HG03060 (cell line): Measurements from ENCODE around the gene SIGLEC14.
"Not testable (repeated sequence)": the region's sequence is repeated elsewhere in the genome, so short reads cannot be mapped to it uniquely, and the experiment has no call there.

Source experiments
- ATAC-seq: cut with Tn5 transposase; IDR thresholded peaks from one replicate; pipeline ENCODE4 v1.9.1; 2021; ENCODE audit warnings: low read depth, moderate number of reproducible peaks; ENCODE audit not compliant: unreplicated experiment

SIGLEC14 gene

GRCh38 chr19:51646730-51647129 lies at the start of gene SIGLEC14:
SIGLEC14 (minus strand) TSS chr19:51646825; CDS start chr19:51646759, 66 bp downstream.
- ATAC-seq: not testable (repeated sequence)

- ATAC-seq: no peak
Observed at GRCh38 chr19:51695702-51696315, 49.2 kb upstream of the SIGLEC14 start.

- no peak for ATAC-seq
Observed at GRCh38 chr19:51695088-51695487, 48.5 kb upstream of the SIGLEC14 start.

- no peak for ATAC-seq
Observed at GRCh38 chr19:51694318-51695085, 47.9 kb upstream of the SIGLEC14 start.

GRCh38 chr19:51693819-51694218 lies 47.2 kb upstream of the SIGLEC14 start:
- ATAC-seq: no peak

- no peak for ATAC-seq
Observed at GRCh38 chr19:51693260-51693659, 46.6 kb upstream of the SIGLEC14 start, which contains the start of gene SPACA6. SPACA6 (plus strand) TSS chr19:51693330; CDS start chr19:51693527, 197 bp downstream.

- ATAC-seq: no peak
Observed at GRCh38 chr19:51692468-51692867, 45.8 kb upstream of the SIGLEC14 start.

- no peak for ATAC-seq
Observed at GRCh38 chr19:51691584-51692428, 45.2 kb upstream of the SIGLEC14 start.

GRCh38 chr19:51691074-51691583 lies 44.5 kb upstream of the SIGLEC14 start:
- no peak for ATAC-seq

GRCh38 chr19:51690454-51691073 lies 43.9 kb upstream of the SIGLEC14 start:
- ATAC-seq: no peak

GRCh38 chr19:51689751-51690453 lies 43.3 kb upstream of the SIGLEC14 start:
- ATAC-seq: no peak

- ATAC-seq: no peak
Observed at GRCh38 chr19:51688671-51689571, 42.3 kb upstream of the SIGLEC14 start.

GRCh38 chr19:51687791-51688670 lies 41.4 kb upstream of the SIGLEC14 start:
- ATAC-seq: no peak

GRCh38 chr19:51686171-51686570 lies 39.5 kb upstream of the SIGLEC14 start:
- no peak for ATAC-seq

- no peak for ATAC-seq
Observed at GRCh38 chr19:51681286-51681941, 34.8 kb upstream of the SIGLEC14 start.

GRCh38 chr19:51680474-51680873 lies 33.8 kb upstream of the SIGLEC14 start:
- ATAC-seq: no peak

- ATAC-seq: no peak
Observed at GRCh38 chr19:51676566-51677083, 30.0 kb upstream of the SIGLEC14 start.
